Mesodermal cell (in vitro differentiated cells): Measurements from ENCODE around the gene TNIK.

Experiments
- H3K27ac ChIP-seq: 2 replicates; pipeline ENCODE4 v1.7.0; 2013; ENCODE audit warnings: mild to moderate bottlenecking, low read depth, low read length, moderate library complexity; ENCODE audit not compliant: severe bottlenecking
- H3K36me3 ChIP-seq: 2 replicates; pipeline ENCODE4 v1.7.1; 2013; ENCODE audit warnings: mild to moderate bottlenecking, low read length, moderate library complexity; ENCODE audit not compliant: control insufficient read depth, insufficient read depth
- H3K4me1 ChIP-seq: one replicate; pipeline ENCODE4 v1.7.1; 2013; ENCODE audit warnings: mild to moderate bottlenecking, low read length; ENCODE audit not compliant: insufficient read depth, control insufficient read depth, poor library complexity, severe bottlenecking
- H3K4me3 ChIP-seq: 2 replicates; pipeline ENCODE4 v1.7.0; 2013; ENCODE audit warnings: low read length, control low read depth, mild to moderate bottlenecking; ENCODE audit not compliant: insufficient read depth, poor library complexity, severe bottlenecking; ENCODE audit errors: extremely low read depth
- H3K9me3 ChIP-seq: 2 replicates; pipeline ENCODE4 v1.7.1; 2013; ENCODE audit warnings: mild to moderate bottlenecking, low read length, moderate library complexity; ENCODE audit not compliant: control insufficient read depth
- WGBS, 2 experiments: methylation state at CpG; one replicate each; pipeline ENCODE4 v1.1.5; 2013; ENCODE audit warnings: missing lambda C conversion rate in 2 of 2; ENCODE audit not compliant: insufficient coverage in 2 of 2; 5-methylcytosine and 5-hydroxymethylcytosine counted together

The TNIK gene

GRCh38 chr3:171101982-171102641 is 358.1 kb downstream of the TNIK start:
- H3K4me1 ChIP-seq, result no peaks in the 10 kb centered on the region
- H3K36me3 ChIP-seq, result peaks cover 37% of the 10 kb centered on the region
- H3K9me3 ChIP-seq, result no peaks in the 10 kb centered on the region
- no peak overlapping the region for H3K27ac ChIP-seq
- no peak overlapping the region for H3K4me3 ChIP-seq
- WGBS, 2 experiments, result 83% methylated on average over 1 of the region's 2 CpGs; no CpG with 5 or more reads in 1 of the 2 experiments

GRCh38 chr3:171099911-171100310 is 360.3 kb downstream of the TNIK start:
- Histone ChIP-seq H3K36me3 (peaks cover 23% of the 10 kb centered on the region), H3K9me3 (no peaks in the 10 kb centered on the region)
- WGBS, 2 experiments, result 100% methylated on average over 1 of the region's 1 CpG; no CpG with 5 or more reads in 1 of the 2 experiments

GRCh38 chr3:171095063-171095462 is 365.1 kb downstream of the TNIK start:
- peaks cover 27% of the 10 kb centered on the region for H3K4me1 ChIP-seq
- no CpG with 5 or more reads among the region's 1 CpG for WGBS, 2 experiments
- peaks cover 23% of the 10 kb centered on the region for H3K36me3 ChIP-seq
- H3K27ac ChIP-seq, result no peak overlapping the region
- no peaks in the 10 kb centered on the region for H3K9me3 ChIP-seq
- no peak overlapping the region for H3K4me3 ChIP-seq

More at GRCh38 chr3:171099911-171100310, 360.3 kb downstream of the TNIK start:
- Histone ChIP-seq H3K4me1 (no peaks in the 10 kb centered on the region), H3K27ac (no peak overlapping the region), H3K4me3 (no peak overlapping the region)

GRCh38 chr3:171094411-171094810 is 365.8 kb downstream of the TNIK start:
- H3K9me3 ChIP-seq, result no peaks in the 10 kb centered on the region
- H3K4me3 ChIP-seq, result no peak overlapping the region
- WGBS, 2 experiments, result no CpG with 5 or more reads among the region's 3 CpGs
- H3K27ac ChIP-seq, result no peak overlapping the region
- H3K36me3 ChIP-seq, result peaks cover 23% of the 10 kb centered on the region
- peaks cover 32% of the 10 kb centered on the region for H3K4me1 ChIP-seq

- peaks cover 36% of the 10 kb centered on the region for H3K4me1 ChIP-seq
- no peak overlapping the region for H3K4me3 ChIP-seq
- peaks cover 23% of the 10 kb centered on the region for H3K36me3 ChIP-seq
- no peaks in the 10 kb centered on the region for H3K9me3 ChIP-seq
- peak overlapping the region; percentile 58 for H3K27ac ChIP-seq
Observed at GRCh38 chr3:171093462-171093861, 366.7 kb downstream of the TNIK start.

- Histone ChIP-seq H3K4me3 (no peak overlapping the region), H3K27ac (peak overlapping the region; percentile 59), H3K36me3 (peaks cover 21% of the 10 kb centered on the region), H3K4me1 (peaks cover 43% of the 10 kb centered on the region), H3K9me3 (no peaks in the 10 kb centered on the region)
- WGBS, 2 experiments, result no CpG with 5 or more reads among the region's 1 CpG
Observed at GRCh38 chr3:171092467-171092911, 367.7 kb downstream of the TNIK start.

GRCh38 chr3:171090321-171090720 is 369.9 kb downstream of the TNIK start:
- no CpG with 5 or more reads among the region's 2 CpGs for WGBS, 2 experiments
- Histone ChIP-seq H3K4me1 (peaks cover 44% of the 10 kb centered on the region), H3K9me3 (no peaks in the 10 kb centered on the region), H3K4me3 (no peak overlapping the region), H3K27ac (no peak overlapping the region), H3K36me3 (peaks cover 26% of the 10 kb centered on the region)

GRCh38 chr3:171088964-171089754 is 371.0 kb downstream of the TNIK start:
- Histone ChIP-seq H3K36me3 (peaks cover 30% of the 10 kb centered on the region), H3K4me3 (no peak overlapping the region), H3K4me1 (peaks cover 44% of the 10 kb centered on the region), H3K9me3 (no peaks in the 10 kb centered on the region), H3K27ac (peak overlapping the region; percentile 47)
- 75 to 100% methylated on average over 1 of the region's 2 CpGs for WGBS, 2 experiments

- Histone ChIP-seq H3K9me3 (no peaks in the 10 kb centered on the region), H3K36me3 (peaks cover 33% of the 10 kb centered on the region), H3K27ac (peak overlapping the region; percentile 47), H3K4me1 (peaks cover 40% of the 10 kb centered on the region), H3K4me3 (no peak overlapping the region)
- 85 to 98% methylated on average over 4 of the region's 4 CpGs for WGBS, 2 experiments
Observed at GRCh38 chr3:171088496-171088895, 371.7 kb downstream of the TNIK start.

GRCh38 chr3:171086914-171087313 is 373.3 kb downstream of the TNIK start:
- peaks cover 26% of the 10 kb centered on the region for H3K4me1 ChIP-seq
- 71% methylated on average over 1 of the region's 1 CpG; no CpG with 5 or more reads in 1 of the 2 experiments for WGBS, 2 experiments

GRCh38 chr3:171077261-171077660 is 382.9 kb downstream of the TNIK start:
- Histone ChIP-seq H3K9me3 (no peaks in the 10 kb centered on the region), H3K4me1 (no peaks in the 10 kb centered on the region), H3K4me3 (no peak overlapping the region), H3K36me3 (peaks cover 51% of the 10 kb centered on the region), H3K27ac (no peak overlapping the region)
- WGBS, 2 experiments, result 60 to 100% methylated on average over 1 of the region's 2 CpGs

More at GRCh38 chr3:171086914-171087313, 373.3 kb downstream of the TNIK start:
- H3K4me3 ChIP-seq, result no peak overlapping the region
- no peak overlapping the region for H3K27ac ChIP-seq
- peaks cover 44% of the 10 kb centered on the region for H3K36me3 ChIP-seq
- H3K9me3 ChIP-seq, result no peaks in the 10 kb centered on the region
